Endothelial cell of umbilical vein (primary cell): ENCODE measurements around the gene SLC15A1. TPM values are rescaled to one million over a fixed set of nuclear protein-coding genes. Genes with fewer than 3 reads are reported as not detected.

ENCODE experiments used
- BruUV-seq: library from RNA; stranded (reverse); fragments of 400-500 nt; replicated peaks from 2 replicates; lab custom pipeline; 2021; lab: Mats Ljungman, UMichigan
- CTCF ChIA-PET: fragments of 300-600, 350-600 bp; sonication (Branson Sonifier 250); formaldehyde crosslinking; loops from one replicate; lab custom pipeline; 2021; ENCODE audit warnings: antibody characterized with exemption, inconsistent platforms; lab: Charles Lee
- POLR2A ChIA-PET: fragments of 300-600, 350-600 bp; sonication (Branson Sonifier 250); formaldehyde crosslinking; loops from one replicate; lab custom pipeline; 2021; ENCODE audit warnings: antibody characterized with exemption, inconsistent platforms; lab: Charles Lee
- DNase-seq: peaks from one replicate; pipeline ENCODE4 v3.0.0-alpha.2; 2011; ENCODE audit warnings: low read depth, low spot score
- FAIRE-seq: peaks from 2 replicates; lab custom pipeline; 2011; peaks lifted over from hg19 to GRCh38; lab: Jason Lieb, UNC
- H2AFZ ChIP-seq: 2 replicates; pipeline ENCODE4 v1.6.0; 2012; ENCODE audit warnings: low read depth, low read length, control low read depth, inconsistent platforms
- H3K27ac ChIP-seq: 2 replicates; pipeline ENCODE4 v1.5.1; 2011; ENCODE audit warnings: low read depth, mild to moderate bottlenecking, control low read depth, low read length, moderate library complexity; ENCODE audit not compliant: insufficient read depth
- H3K27me3 ChIP-seq, 2 experiments: 2 replicates each; pipeline versions ENCODE4 v1.6.0 to v1.6.1; 2011; ENCODE audit warnings: low read length in 2 of 2, mixed read lengths in 1 of 2; ENCODE audit not compliant: control insufficient read depth in 2 of 2, insufficient read depth in 2 of 2
- H3K36me3 ChIP-seq, 2 experiments: 2 replicates in 1 of 2; 3 replicates in 1 of 2; pipeline ENCODE4 v1.5.1; 2011; ENCODE audit warnings: low read length in 2 of 2, mild to moderate bottlenecking in 1 of 2, moderate library complexity in 1 of 2; ENCODE audit not compliant: control insufficient read depth in 2 of 2, insufficient read depth in 2 of 2; ENCODE audit errors: extremely low read depth in 1 of 2
- H3K4me1 ChIP-seq: 3 replicates; pipeline ENCODE4 v1.5.1; 2011; ENCODE audit warnings: mild to moderate bottlenecking, low read length; ENCODE audit not compliant: control insufficient read depth, insufficient read depth; ENCODE audit errors: extremely low read depth
- H3K4me2 ChIP-seq: 2 replicates; pipeline ENCODE4 v1.6.1; 2011; ENCODE audit warnings: low read length, control low read depth, mixed read lengths; ENCODE audit not compliant: insufficient read depth
- H3K4me3 ChIP-seq, 3 experiments: fragments of 200-600 bp in 1 of 3; sonication (generic), shearing (Covaris generic) in 1 of 3; replicated peaks in 1 of 3; 2 replicates each; pipeline ENCODE4 v1.5.1; 2011 to 2016; ENCODE audit warnings: control low read depth in 3 of 3, low read length in 3 of 3, mild to moderate bottlenecking in 2 of 3, inconsistent platforms in 1 of 3, low read depth in 1 of 3, moderate library complexity in 1 of 3; ENCODE audit not compliant: insufficient read depth in 1 of 3
- H3K79me2 ChIP-seq: 2 replicates; pipeline ENCODE4 v1.6.0; 2012; ENCODE audit warnings: low read length, inconsistent platforms; ENCODE audit not compliant: control insufficient read depth, insufficient read depth
- H3K9ac ChIP-seq: replicated peaks from 2 replicates; pipeline ENCODE3; 2011; ENCODE audit warnings: low read length, control low read depth; ENCODE audit not compliant: insufficient read depth; ENCODE audit errors: extremely low read depth
- H3K9me1 ChIP-seq: replicated peaks from 3 replicates; pipeline ENCODE4 v1.6.0; 2011; ENCODE audit warnings: mild to moderate bottlenecking, low read length; ENCODE audit not compliant: control insufficient read depth, insufficient read depth; ENCODE audit errors: extremely low read depth
- H3K9me3 ChIP-seq: replicated peaks from 2 replicates; pipeline ENCODE4 v1.5.1; 2012; ENCODE audit warnings: low read length, inconsistent platforms; ENCODE audit not compliant: control insufficient read depth, insufficient read depth
- H4K20me1 ChIP-seq: replicated peaks from 2 replicates; pipeline ENCODE3; 2011; ENCODE audit warnings: mild to moderate bottlenecking, low read length; ENCODE audit not compliant: control insufficient read depth, insufficient read depth; ENCODE audit errors: extremely low read depth
- EZH2 ChIP-seq: IDR thresholded peaks from 2 replicates; pipeline ENCODE4 v1.6.1; 2012; ENCODE audit warnings: borderline replicate concordance, low read depth, mild to moderate bottlenecking, moderate library complexity, low read length, inconsistent platforms; ENCODE audit not compliant: severe bottlenecking
- FOS ChIP-seq: IDR thresholded peaks from 2 replicates; pipeline ENCODE4 v1.6.1; 2011; ENCODE audit warnings: mild to moderate bottlenecking, low read length, moderate library complexity, borderline replicate concordance; ENCODE audit not compliant: insufficient read depth
- GATA2 ChIP-seq: IDR thresholded peaks from 2 replicates; pipeline ENCODE4 v1.7.0; 2011; ENCODE audit warnings: low read depth, mild to moderate bottlenecking, moderate library complexity, mixed read lengths, low read length; ENCODE audit not compliant: insufficient read length, insufficient read depth
- JUN ChIP-seq: IDR thresholded peaks from 2 replicates; pipeline ENCODE4 v1.6.1; 2011; ENCODE audit warnings: borderline replicate concordance, low read depth; ENCODE audit not compliant: insufficient read length, insufficient read depth
- MYC ChIP-seq: IDR thresholded peaks from one replicate; pipeline ENCODE4 v1.6.1; 2011; ENCODE audit warnings: mild to moderate bottlenecking, low read depth, low read length
- POLR2A ChIP-seq: IDR thresholded peaks from 2 replicates; pipeline ENCODE4 v1.6.1; 2012; ENCODE audit warnings: low read depth, mild to moderate bottlenecking, control low read depth, low read length
- POLR2AphosphoS5 ChIP-seq: IDR thresholded peaks from 2 replicates; pipeline ENCODE4 v1.6.1; 2012; ENCODE audit warnings: low read depth, mild to moderate bottlenecking, control low read depth, low read length, moderate library complexity; ENCODE audit not compliant: insufficient read depth
- dilution Hi-C: fragments of 300-500 bp; cut with MboI; formaldehyde crosslinking; loops from one replicate; pipeline ENCODE4 v1.15.0; 2019; ENCODE audit warnings: low sequenced_read_pairs; ENCODE audit not compliant: extremely low pct_ligation_motif_present
- intact Hi-C: fragments of 100-400 bp; cut with micrococcal nuclease; formaldehyde crosslinking; loops from one replicate; pipeline ENCODE4 v1.10.0; 2022
- polyA plus RNA-seq, 4 experiments: library from polyadenylated mRNA; depleted of rRNA in 3 of 4; stranded (reverse) in 3 of 4; unstranded in 1 of 4; fragments of >200 nt; gene quantifications; 2 replicates each; pipeline versions ENCODE4 v1.2.1 to v1.2.3, GENCODE V29; 2011 to 2012; ENCODE audit warnings: missing spikeins in 1 of 4
- total RNA-seq: library from RNA; stranded (reverse); gene quantifications from 2 replicates; pipeline ENCODE4 v1.2.3, GENCODE V29; 2021
- TF ChIP-seq, protein P1 (sequence below), 2 donors: IDR thresholded peaks; 1 replicate in 1 of 2; 2 replicates in 1 of 2; pipeline ENCODE4 v1.5.1; 2011; ENCODE audit warnings: low read length in 2 of 2, mild to moderate bottlenecking in 2 of 2, moderate library complexity in 2 of 2, control low read depth in 1 of 2, inconsistent platforms in 1 of 2, low read depth in 1 of 2; ENCODE audit not compliant: insufficient read depth in 1 of 2; ENCODE audit errors: extremely low read depth in 1 of 2
- TF ChIP-seq, protein P2 (sequence below): IDR thresholded peaks from 2 replicates; pipeline ENCODE4 v1.6.1; 2011; ENCODE audit not compliant: insufficient read depth, insufficient read length

Gene SLC15A1
- total and polyA plus RNA-seq, 2 donors (not counting 3 experiments of a cell fraction or from before 2014, with no cell fraction given), result not detected

DNA sequence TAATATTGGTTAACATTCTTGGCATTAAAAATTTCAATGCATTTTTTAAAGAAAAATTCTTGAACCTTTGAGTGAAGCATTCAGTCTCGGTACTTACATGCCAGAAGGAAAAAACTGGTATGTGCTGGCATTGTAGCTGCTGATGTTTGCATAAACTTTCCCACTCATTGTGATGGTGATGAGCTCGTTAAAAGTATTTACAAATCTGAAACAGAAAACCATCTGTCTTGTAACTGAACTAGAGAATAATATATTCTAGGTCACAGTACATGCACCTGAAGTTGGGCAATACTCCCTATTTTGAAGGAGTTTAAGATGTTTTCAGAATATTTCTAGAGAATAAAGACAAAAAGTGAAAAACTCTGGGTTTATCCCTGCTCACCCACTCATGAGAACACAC lies 64.1 kb downstream of the SLC15A1 start:
- Histone ChIP-seq H3K79me2 (no peaks in the 10 kb centered on the region), H3K4me1 (no peaks in the 10 kb centered on the region), H3K9me1 (no peaks in the 10 kb centered on the region), H3K9me3 (no peaks in the 10 kb centered on the region), H4K20me1 (no peaks in the 10 kb centered on the region), H3K9ac (no peak overlapping the region), H3K27ac (no peak overlapping the region), H3K4me3 (no peak overlapping the region), H3K27me3 (peaks cover 6 to 9% of the 10 kb centered on the region in 2 experiments), H3K36me3 (no peaks in the 10 kb centered on the region), H2AFZ (no peak overlapping the region), H3K4me2 (no peak overlapping the region)
- TF ChIP-seq POLR2A (no peak), JUN (no peak), POLR2AphosphoS5 (no peak), FOS (no peak), MYC (no peak), EZH2 (no peak), GATA2 (no peak)
- TF ChIP-seq, protein P1, sequence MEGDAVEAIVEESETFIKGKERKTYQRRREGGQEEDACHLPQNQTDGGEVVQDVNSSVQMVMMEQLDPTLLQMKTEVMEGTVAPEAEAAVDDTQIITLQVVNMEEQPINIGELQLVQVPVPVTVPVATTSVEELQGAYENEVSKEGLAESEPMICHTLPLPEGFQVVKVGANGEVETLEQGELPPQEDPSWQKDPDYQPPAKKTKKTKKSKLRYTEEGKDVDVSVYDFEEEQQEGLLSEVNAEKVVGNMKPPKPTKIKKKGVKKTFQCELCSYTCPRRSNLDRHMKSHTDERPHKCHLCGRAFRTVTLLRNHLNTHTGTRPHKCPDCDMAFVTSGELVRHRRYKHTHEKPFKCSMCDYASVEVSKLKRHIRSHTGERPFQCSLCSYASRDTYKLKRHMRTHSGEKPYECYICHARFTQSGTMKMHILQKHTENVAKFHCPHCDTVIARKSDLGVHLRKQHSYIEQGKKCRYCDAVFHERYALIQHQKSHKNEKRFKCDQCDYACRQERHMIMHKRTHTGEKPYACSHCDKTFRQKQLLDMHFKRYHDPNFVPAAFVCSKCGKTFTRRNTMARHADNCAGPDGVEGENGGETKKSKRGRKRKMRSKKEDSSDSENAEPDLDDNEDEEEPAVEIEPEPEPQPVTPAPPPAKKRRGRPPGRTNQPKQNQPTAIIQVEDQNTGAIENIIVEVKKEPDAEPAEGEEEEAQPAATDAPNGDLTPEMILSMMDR (IDR thresholded peaks at IDR 0.05; ENCODE audit: extremely low read depth in 1 of 2, insufficient read depth in 1 of 2, low read depth in 1 of 2, low read length in 2 of 2), result no peak
- TF ChIP-seq, protein P2, sequence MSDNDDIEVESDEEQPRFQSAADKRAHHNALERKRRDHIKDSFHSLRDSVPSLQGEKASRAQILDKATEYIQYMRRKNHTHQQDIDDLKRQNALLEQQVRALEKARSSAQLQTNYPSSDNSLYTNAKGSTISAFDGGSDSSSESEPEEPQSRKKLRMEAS, result no peak
- CTCF ChIA-PET, result no interaction called here
- dilution Hi-C loops (no loop called here), intact Hi-C loops (no loop called here)
- POLR2A ChIA-PET, result no interaction called here
- BruUV-seq, result no TSS peak
- no peak for DNase-seq
- no peak for FAIRE-seq
